Choroid plexus epithelial cell (primary cell): ENCODE results near the gene CADM4.
A peak's percentile ranks its signal among the peaks of the same experiment; 100 is the strongest.

Experiments used
- DNase-seq: peaks from one replicate; pipeline ENCODE4 v3.0.0-alpha.2; 2010; ENCODE audit warnings: low read depth
- H3K4me3 ChIP-seq: 2 replicates; pipeline ENCODE4 v1.5.1; 2011; ENCODE audit warnings: low read depth, mild to moderate bottlenecking, control low read depth, low read length, moderate library complexity
- CTCF ChIP-seq: conservative IDR thresholded peaks from 2 replicates; pipeline ENCODE4 v1.5.1; 2011; ENCODE audit warnings: low read depth, mild to moderate bottlenecking, control low read depth, inconsistent platforms, low read length, moderate library complexity

Gene CADM4

GRCh38 chr19:43633520-43633919 lies 6.1 kb downstream of the CADM4 start:
- H3K4me3 ChIP-seq = no peak overlapping the region
- DNase-seq = no peak

GRCh38 chr19:43631491-43631890 lies 8.2 kb downstream of the CADM4 start:
- TF ChIP-seq CTCF = no peak
- H3K4me3 ChIP-seq = no peak overlapping the region
- DNase-seq = no peak

More at GRCh38 chr19:43633520-43633919, 6.1 kb downstream of the CADM4 start:
- no peak for TF ChIP-seq CTCF

- no peak for DNase-seq
- H3K4me3 ChIP-seq = no peak overlapping the region
- TF ChIP-seq CTCF = no peak
Observed at GRCh38 chr19:43628646-43629326, 10.9 kb downstream of the CADM4 start.

DNA sequence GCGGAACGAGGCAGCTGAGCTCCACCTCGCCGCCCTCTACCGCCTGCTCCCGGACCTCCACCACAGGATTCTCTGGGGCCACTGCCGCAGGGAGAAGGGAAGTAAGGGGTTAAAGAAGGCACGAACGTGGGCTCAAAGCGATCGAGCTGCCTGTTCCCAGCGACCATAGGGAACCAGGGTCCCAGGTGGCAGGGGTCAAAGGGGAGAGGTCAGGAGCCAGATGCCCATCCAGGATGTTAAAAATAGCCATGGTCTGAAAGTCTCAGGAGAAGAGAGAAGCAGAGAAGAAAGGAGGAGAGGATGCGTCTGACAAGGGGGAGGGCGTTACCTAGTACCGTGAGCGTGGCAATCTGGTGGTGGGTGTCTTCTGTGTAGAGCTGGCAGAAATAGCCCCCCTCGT lies 12.8 kb downstream of the CADM4 start:
- no peak for DNase-seq
- no peak overlapping the region for H3K4me3 ChIP-seq
- TF ChIP-seq CTCF = no peak

GRCh38 chr19:43625918-43626579 lies 13.6 kb downstream of the CADM4 start:
- no peak for DNase-seq
- H3K4me3 ChIP-seq = no peak overlapping the region
- peak; percentile 13 for TF ChIP-seq CTCF

GRCh38 chr19:43624933-43625332 lies 14.7 kb downstream of the CADM4 start:
- peak; percentile 25 for TF ChIP-seq CTCF
- H3K4me3 ChIP-seq = no peak overlapping the region
- peak; percentile 43 for DNase-seq
